ENCODE measurements around the gene SYNGR3. TPM values are rescaled to one million over a fixed set of nuclear protein-coding genes. Genes with fewer than 3 reads are reported as not detected.
A peak's percentile ranks its signal among the peaks of the same experiment; 100 is the strongest.

Gene SYNGR3
- total and polyA plus RNA-seq, 11 donors = 0.19 to 2.7 (median 0.86) TPM

- H3K27ac ChIP-seq = no peak overlapping the region
- peaks cover 0 to 60% (median 53%) of the 10 kb centered on the region in 9 donors for H3K36me3 ChIP-seq
- TF ChIP-seq CTCF (IDR thresholded peaks at IDR 0.05) = no peak
- TF ChIP-seq POLR2A (IDR thresholded peaks at IDR 0.05) = no peak
- H3K4me3 ChIP-seq = no peak overlapping the region
- intact Hi-C loops (cut with DNase I) = loop anchor here in 2 of 10 donors (10.0 kb wide), 2 partner anchors 152 to 502 kb away; partner anchors contain the start of gene TRAF7 (in 1 of the 2)
- no peaks in the 10 kb centered on the region for H3K9me3 ChIP-seq
- WGBS, 4 donors = 89 to 96% (median 93%) methylated on average over 26 to 47 of the region's 47 CpGs
- ATAC-seq (no peak), DNase-seq (peak in 1 of 5 donors; percentile 64)
- H3K27me3 ChIP-seq = no peaks in the 10 kb centered on the region
- peaks cover 5 to 47% (median 30%) of the 10 kb centered on the region in 12 donors for H3K4me1 ChIP-seq
Measured at GRCh38 chr16:2002406-2003230, 12.8 kb downstream of the SYNGR3 start.

- no peaks in the 10 kb centered on the region for H3K27me3 ChIP-seq
- TF ChIP-seq CTCF (IDR thresholded peaks at IDR 0.05) (no peak), POLR2A (IDR thresholded peaks at IDR 0.05) (no peak)
- H3K9me3 ChIP-seq = no peaks in the 10 kb centered on the region
- DNase-seq (no peak), ATAC-seq (no peak)
- 80 to 87% (median 83%) methylated on average over 8 of the region's 8 CpGs for WGBS, 4 donors
- intact Hi-C loops (cut with DNase I) = loop anchor here in 2 of 10 donors (10.0 kb wide), 2 partner anchors 151 to 501 kb away; partner anchors contain the start of gene TRAF7 (in 1 of the 2)
- H3K4me3 ChIP-seq = peak overlapping the region in 1 of 12 donors; percentile 31
- H3K36me3 ChIP-seq = peaks cover 0 to 53% (median 46%) of the 10 kb centered on the region in 9 donors
- no peak overlapping the region for H3K27ac ChIP-seq
- peaks cover 12 to 54% (median 37%) of the 10 kb centered on the region in 12 donors for H3K4me1 ChIP-seq
Measured at GRCh38 chr16:2003231-2003826, 13.6 kb downstream of the SYNGR3 start.

GRCh38 chr16:2003827-2004641 is 14.3 kb downstream of the SYNGR3 start:
- no peaks in the 10 kb centered on the region for H3K9me3 ChIP-seq
- H3K27ac ChIP-seq = peak overlapping the region in 4 of 12 donors; percentile 2 to 32 (median 7)
- ATAC-seq (peak; percentile 75 to 90 (median 86)), DNase-seq (peak; percentile 88 to 95 (median 93))
- 27 to 52% (median 30%) methylated on average over 15 to 36 of the region's 36 CpGs for WGBS, 4 donors
- peaks cover 17 to 61% (median 44%) of the 10 kb centered on the region in 12 donors for H3K4me1 ChIP-seq
- TF ChIP-seq POLR2A (IDR thresholded peaks at IDR 0.05) (peak in 1 of 2 donors; percentile 11), CTCF (IDR thresholded peaks at IDR 0.05) (peak; percentile 91 to 98 (median 95))
- peaks cover 0 to 46% (median 40%) of the 10 kb centered on the region in 9 donors for H3K36me3 ChIP-seq
- no peaks in the 10 kb centered on the region for H3K27me3 ChIP-seq
- H3K4me3 ChIP-seq = peak overlapping the region in 7 of 12 donors; percentile 5 to 41 (median 25)
- intact Hi-C loops (cut with DNase I) = loop anchor here in 2 of 10 donors (10.0 kb wide), 2 partner anchors 151 to 501 kb away; partner anchors contain the start of gene TRAF7 (in 1 of the 2)
